GM18507 (cell line): Measurements from ENCODE around the gene PGS1.

Experiments used
- DNase-seq: peaks from one replicate; pipeline ENCODE4 v3.0.0; 2011; ENCODE audit warnings: low read depth; ENCODE audit not compliant: insufficient read length; ENCODE audit errors: extremely low spot score
- FAIRE-seq: peaks from 2 replicates; lab custom pipeline; 2011; peaks lifted over from hg19 to GRCh38; lab: Jason Lieb, UNC

The PGS1 gene

DNA sequence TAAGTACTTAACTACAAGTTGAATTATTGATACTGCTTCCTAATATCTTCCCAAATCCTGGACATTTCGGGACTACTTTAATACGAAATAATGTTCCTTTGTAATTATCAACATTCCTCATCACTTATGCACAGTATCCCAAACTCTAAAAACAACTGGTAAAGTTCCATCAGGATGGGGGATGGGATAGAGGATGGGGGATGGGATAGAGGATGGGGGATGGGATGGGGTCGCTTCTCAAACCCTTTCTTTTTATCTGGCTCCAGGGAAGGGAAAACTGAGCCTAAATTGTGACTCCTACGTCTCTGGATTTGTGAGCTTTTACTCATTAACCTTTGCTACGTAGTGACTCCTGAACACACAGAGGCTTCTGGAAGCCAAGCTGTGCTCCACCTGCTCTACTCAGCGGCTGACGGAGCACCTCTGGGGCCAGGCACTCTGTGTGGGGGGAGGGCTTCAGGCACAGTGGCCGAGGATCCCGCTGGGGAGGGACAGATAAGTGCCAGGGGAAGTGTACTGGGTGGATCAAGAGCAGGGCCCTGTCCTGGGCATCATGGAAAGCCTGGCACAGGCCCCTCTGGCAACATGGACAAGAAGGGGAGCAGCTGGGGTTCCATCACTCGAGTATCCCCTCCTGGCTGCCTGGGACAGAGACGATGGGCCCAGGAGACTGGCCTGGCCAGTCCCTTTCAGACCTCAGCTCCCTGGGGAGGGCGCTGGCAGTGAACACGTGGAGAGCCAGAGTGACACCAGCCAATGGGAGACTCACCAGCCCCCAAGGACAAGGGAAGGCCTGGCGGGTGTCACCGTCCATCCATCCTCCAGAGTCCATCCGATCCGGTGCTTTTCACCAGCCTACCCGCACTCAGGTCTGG, 56.2 kb downstream of the PGS1 start:
- FAIRE-seq (no peak), DNase-seq (no peak)

DNA sequence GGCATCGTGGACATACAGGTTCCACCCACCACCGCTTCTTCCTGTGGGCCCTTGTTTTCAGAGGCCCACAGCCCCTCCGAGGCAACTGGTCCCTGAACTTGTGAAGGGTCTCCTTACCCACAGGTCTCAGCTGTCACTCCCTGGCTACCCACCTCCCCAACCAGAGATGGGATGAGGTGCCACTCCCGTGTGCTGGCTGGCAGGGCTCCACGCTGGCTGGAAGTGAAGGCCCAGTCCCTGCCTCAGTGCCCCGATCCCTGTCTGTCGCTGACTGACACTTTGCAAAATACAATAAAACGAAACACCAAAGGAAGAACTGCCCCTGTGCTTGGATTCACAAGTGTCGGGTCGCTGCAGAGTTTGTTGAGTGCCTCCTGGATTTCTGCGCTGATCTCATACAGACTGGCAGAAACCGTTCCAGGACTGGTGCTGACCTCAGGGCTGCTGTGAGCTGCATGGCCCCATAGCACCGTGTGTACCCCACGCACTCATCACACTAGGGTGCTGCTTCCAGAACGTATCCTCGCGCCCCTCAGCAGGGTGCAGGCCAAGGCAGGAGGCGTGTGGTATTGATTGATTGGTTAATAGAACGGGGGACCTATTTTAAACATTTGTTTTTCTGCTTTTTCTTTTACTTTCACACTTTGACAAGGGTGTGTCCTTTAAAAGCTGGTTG, 57.0 kb downstream of the PGS1 start:
- no peak for DNase-seq
- no peak for FAIRE-seq

DNA sequence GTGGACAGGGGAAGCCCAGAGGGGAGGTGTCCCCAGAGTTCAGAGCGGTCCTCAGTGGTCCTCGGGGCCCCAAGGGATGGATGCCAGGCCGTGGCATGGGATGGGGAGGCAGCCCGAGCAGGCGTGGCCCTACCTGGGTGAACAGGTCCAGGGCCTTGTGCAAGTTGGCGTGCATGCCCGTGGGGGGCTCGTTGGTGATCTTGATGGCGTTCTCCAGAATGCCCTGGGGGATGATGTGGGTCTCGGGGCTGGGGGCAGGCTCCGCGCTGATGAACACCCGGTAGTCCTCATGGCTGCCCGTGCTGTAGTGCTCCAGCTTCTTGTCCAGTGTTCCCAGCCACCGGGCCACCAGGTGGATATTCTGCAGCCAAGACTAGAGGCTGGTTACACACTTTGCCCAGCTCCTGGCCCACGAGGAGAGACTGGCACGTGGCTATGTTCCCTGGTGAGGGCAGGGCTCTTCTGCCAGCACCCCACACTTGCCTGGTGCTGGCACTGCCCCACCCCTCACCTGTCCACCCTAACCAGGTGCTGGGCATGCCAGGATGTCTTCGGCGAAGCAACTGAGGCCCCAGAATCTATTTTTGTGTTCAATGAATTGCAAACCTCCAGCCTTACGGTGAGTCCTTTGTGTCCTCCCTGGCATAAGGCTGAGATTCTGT, 59.2 kb downstream of the PGS1 start:
- FAIRE-seq (no peak), DNase-seq (no peak)

DNA sequence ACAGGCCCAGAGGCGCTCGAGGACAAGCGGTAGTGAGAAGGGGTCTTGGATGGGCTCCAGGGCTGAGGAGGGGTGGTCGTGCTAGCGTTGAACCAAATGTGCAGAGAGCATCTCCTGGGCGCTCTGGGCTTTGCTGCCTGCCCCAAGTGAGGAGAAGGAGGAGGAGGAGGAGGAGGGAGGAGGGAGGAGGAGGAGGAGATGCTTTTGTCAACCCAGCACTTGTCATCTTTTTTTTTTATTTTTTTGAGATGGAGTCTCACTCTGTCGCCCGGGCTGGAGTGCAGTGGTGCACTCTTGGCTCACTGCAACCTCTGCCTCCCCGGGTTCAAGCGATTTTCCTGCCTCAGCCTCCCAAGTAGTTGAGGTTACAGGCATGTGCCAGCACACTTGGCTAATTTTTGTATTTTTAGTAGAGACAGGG, 59.8 kb downstream of the PGS1 start:
- DNase-seq (no peak), FAIRE-seq (no peak)

DNA sequence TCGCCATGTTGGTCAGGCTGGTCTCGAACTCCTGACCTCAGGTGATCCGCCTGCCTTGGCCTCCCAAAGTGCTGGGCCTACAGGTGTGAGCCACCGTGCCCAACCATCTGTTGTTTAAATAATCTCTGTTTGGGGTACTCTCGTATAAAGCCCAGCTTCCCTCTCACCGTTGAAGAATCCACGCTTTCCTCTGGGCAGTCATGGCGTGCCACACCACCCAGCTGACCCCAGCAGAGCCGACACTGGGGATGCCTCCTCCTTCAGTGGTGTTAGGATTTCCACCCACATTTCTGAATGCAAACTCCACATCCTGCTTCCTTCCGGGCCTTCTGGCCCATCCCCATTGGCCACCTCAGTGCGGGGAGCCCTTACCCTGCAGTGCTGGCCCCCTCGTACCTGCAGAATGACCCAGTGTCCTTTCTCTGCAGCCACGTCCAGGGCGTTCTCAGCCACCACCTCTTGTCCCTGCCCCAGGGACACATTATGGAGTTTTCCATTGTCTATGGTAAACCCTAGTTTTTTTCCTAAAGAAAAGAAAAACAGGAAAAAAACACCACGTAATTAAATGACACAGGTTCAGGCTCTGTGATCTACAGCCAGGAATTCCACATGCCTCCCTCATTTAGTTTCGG, 60.4 kb downstream of the PGS1 start:
- no peak for DNase-seq
- no peak for FAIRE-seq

DNA sequence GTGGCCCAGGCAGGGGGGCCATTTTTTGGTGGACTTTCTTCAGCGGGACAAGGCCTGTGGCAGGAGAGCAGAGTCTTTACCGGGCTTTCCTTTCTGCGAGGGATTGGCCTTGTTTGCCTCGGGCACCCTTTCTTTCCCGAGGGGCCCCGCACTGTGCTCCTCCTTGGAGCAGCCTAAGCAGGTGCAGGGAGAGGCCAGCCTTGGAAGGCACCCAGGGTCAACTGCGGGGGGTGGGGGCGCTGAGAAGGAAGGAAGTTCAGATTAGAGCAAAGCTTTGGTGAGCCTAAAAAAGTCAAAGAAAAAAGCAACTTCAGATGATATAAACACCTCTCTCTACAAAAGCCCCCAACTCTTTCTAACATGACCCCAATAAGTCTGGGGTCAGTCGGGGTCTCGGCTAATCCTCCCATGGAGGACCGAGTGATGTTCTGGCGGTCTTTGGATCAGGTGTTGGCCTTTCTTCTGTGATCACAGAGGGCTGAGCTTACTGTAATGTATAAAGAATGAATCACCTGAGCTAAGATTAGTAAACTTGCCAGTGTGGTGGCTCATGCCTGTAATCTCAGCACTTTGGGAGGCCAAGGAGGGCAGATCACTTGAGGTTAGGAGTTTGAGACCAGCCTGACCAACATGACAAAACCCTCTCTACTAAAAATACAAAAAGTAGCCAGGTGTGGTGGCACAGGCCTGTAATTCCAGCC, 63.0 kb downstream of the PGS1 start:
- DNase-seq (no peak), FAIRE-seq (no peak)

DNA sequence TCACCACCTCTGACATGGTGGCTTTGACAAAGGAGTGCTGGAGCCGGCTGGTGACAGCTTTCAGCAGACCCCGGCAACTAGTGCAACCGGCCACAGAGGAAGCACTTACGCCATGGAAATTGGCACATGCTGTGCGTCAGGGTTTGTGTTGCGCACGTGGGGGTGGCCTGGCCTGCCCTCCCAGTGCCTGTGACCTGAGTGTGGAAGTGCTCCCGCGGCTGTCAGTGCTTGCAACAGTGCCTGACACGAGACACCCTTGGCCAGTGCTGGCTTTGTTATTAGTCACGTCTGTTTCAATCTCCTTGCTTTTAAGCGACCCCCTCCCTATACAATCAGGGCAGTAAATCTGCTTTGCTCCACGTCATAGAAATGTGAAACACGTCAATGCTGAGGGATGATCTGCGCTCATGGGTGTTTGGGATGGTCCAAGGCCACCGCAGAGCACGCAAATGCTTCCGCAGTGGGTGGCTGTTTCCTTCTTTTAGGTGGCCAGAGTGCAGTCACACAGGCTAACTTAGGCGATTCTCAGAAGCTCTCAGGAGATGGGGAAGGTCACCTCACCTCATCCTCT, 64.3 kb downstream of the PGS1 start:
- FAIRE-seq (no peak), DNase-seq (no peak)

DNA sequence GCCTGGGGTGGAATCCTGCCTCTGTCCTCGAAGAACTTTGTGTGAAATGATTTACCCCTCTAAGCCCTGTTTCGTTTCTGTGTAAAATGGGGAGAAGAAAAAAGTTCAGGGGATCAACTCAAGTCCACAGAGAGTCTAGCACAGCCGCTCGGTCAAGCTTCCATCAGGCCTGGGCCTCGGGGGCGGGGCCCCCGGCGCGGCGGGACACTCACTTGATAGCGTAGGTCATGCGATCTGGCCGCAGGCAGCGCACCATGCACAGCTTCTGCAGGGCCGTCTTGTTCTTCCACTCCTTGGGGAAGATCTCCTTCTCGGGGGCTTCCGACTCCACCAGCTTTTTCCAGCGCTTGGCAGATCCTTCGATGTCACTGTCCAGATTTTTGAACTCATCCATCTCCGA, 65.9 kb downstream of the PGS1 start:
- FAIRE-seq (no peak), DNase-seq (no peak)

DNA sequence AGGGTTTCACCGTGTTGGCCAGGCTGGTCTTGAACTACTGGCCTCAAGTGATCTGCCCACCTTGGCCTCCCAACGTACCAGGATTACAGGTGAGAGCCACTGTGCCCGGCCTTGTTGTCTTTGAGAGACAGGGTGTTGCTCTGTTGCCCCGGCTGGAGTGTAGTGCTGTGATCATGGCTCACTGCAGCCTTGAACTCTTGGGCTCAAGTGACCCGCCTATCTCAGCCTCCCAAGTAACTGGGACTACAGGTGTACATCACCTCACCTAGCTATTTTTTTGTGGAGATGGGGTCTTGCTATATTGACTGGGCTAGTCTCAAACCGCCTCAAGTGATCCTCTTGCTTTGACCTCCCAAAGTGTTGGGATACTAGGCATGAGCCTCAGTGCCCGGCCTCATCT, 68.4 kb downstream of the PGS1 start:
- FAIRE-seq = no peak
- DNase-seq = no peak

DNA sequence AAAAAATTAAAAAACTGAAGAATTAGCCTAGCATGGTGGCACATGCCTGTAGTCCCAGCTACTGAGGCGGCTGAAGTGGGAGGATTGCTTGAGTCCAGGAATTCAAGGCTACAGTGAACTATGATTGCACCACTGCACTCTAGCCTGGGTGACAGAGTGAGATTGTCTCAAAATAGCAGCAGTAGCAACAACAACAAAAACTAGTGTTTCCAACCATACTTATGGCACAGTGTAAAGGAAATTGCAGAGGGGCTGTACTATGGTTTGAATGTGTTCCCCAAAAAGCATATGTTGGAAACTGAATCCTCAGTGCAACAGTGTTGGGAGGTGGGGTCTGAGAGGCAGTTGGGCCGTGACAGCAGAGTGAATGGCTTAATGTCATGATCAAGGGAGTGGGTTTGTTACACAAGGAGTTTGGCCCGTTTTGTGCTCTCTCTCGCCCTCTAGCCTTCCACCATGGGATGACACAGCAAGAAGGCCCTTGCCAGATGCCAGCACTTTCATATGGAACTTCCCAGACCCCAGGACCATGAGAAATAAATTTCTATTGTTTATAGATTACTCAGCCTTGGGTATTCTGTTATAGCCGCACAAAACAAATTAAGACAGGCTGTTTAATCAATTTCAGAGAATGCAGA, 70.0 kb downstream of the PGS1 start:
- no peak for FAIRE-seq
- DNase-seq = no peak

DNA sequence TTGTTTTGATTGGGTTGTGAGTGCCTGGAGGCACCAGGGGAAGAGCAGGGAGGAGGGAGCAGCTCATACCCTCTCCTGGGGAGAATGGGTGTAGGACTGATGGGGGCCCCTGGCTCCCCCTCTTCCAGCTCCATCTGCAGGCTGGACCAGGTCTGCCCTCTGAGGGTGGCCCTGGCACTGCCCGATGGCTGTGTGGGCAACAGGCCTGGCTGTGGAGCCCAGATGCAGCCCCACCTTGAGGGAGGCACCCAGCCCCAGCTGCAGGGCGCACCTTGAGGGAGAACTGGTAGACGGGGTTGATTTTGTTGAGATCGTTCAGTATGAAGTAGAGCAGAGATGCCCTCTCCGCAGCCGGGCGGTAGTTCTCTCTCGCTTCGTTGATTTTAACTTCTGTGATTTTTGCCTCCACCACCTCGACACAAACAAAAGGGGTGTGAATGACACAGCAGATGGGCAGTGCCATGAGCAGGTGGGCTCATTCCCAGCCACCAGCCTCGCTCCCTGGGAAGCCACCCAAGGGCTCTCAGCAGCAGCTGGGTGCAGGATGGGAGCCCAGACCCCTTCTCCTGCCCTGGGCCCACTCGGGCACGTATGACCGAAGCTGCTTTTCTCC, 71.6 kb downstream of the PGS1 start:
- no peak for DNase-seq
- no peak for FAIRE-seq

DNA sequence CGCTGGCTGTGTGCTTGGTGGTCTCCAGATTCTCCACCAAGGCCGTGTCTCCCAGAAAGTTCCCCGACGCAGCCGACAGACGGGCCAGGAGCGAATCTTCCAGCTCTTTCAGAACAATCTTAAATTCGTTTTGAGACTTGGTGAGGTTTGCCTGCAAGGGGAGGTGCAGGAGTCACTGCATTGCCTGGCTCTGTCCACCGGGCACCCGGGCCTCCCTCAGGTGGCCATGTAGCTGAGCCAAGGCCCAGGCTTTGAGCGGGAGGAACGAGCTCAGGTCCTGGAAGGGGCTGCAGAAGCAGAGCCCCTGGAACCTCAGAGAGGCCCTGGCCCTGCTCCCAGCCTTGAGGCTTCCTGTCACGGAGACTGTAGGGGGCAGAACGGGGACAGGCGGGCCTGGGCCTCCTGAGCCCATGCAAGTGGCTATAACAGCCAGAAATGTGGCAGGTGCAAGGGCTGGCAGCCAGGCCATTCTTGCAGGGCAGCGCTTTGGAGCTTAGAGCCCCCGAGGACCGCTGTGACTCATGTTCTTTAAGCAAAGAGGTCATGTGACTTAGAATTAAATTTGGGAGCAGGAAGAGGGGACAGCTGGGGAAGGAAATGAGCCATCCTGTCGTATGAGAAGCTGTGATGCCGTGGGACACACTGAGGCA, 72.4 kb downstream of the PGS1 start:
- DNase-seq (no peak), FAIRE-seq (peak; percentile 42)

DNA sequence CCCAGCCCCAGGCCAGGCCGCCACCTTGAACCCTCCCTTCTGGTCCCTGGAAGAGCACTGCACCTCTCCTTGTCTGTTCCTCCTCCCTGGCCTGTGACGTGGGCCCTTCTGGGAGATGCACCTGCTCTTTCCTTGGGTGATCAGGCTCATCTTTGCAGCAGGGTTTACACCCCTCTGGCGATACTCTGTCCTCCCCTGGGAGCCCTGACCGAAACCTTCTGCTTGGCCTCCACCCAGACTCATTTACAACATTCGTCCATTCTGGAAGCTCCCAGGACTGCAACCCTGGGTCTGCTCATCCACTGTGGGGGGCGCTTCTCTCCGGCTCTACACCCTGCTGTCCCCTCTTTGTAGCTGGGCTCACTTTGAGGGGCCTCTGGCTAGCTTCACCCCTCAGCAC, 73.3 kb downstream of the PGS1 start:
- no peak for FAIRE-seq

DNA sequence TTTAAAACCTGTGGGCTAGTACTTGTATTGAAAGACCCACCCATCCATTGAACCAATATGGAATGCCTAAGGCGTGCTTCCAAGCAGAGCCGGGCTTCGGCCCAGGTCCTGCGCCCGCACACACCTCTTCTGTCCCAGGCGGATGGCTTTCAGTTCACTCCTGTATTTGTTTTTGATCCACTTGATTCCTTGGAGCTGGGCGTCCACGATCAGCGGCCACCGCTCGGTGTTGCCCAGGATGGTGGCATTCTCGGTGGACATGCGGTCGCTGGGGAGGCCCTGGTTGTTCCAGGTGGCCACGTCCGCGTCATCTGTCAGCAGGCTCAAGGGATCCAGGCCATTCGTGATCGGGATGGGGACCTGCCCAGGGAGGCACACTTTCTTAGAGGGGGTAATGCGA, 75.9 kb downstream of the PGS1 start:
- no peak for FAIRE-seq
- no peak for DNase-seq

More for the DNA sequence above, 73.3 kb downstream of the PGS1 start:
- DNase-seq = no peak

DNA sequence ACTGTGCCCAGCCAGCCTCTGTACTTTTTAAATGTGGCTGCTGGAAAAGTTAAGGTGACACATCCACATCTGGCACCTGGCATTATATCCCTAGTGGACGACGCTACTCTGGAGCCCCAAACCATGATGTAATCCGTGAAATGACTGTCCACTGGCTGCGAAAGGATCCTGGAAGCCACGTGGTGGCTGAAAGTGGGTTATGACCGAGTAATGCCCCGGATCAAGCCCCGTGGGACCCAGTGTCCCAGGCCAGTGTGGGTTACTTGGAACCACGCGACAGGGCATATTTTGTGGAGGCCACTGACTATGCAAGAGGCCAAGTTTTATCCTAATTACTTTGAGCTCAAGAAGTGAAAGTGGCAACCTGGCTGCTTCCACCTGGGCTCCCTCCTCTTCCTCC, 79.6 kb downstream of the PGS1 start:
- DNase-seq = no peak
- no peak for FAIRE-seq

DNA sequence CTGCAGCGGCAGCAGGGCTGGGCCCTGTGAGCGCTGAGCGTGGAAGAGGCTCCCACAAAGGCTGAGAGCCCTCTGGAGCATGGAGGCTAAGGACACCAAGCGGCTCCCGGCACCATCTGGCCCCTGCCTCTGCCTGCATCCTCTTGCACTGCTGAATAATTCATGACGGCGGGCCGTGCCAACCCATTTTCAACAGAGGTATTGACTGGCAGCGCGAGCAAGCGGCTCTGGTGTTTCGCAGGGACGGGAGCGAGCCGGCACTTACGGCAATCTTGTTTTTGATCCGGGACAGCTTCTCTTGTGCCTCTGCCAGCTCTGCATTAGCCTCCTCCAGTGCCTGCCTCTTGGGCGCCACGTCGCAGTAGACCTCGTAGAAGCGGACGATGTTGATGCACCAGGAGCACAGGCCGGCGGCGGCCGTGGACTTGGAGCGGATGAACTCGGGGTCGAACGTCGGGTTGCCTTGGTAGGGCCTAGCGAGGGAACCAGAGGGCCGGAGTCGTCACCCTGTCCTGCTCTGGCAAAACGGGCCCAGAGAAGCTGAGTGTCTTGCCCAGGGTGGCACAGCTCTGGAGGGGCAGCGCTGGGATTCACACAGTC, 80.4 kb downstream of the PGS1 start:
- FAIRE-seq (no peak), DNase-seq (no peak)

DNA sequence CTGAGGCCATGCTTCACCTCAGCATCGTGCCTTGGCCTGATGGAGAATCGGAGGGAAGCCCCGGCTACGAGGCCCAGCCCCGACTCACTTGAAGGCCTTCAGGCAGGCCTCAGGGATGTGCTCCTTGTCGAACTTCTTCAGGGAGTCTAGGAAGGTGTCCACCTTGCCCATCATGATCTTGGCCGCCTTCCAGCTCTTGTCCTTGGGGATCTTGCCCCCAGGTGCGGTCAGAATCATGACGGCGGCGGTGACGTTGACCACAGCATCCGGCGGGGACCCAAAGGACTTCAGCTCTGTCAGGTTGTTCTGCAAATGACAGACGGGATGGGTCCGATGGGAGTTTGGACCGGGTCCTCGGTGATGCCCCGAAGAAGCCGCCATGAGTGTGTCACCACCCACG, 81.2 kb downstream of the PGS1 start:
- FAIRE-seq = no peak
- DNase-seq = no peak
